Vagina (tissue), 2 donors: ENCODE results near the gene SAMD4A. TPM values are rescaled to one million over a fixed set of nuclear protein-coding genes. Genes with fewer than 3 reads are reported as not detected.
A peak's percentile ranks its signal among the peaks of the same experiment; 100 is the strongest.

Experiments
- DNase-seq, 2 donors: peaks; one replicate each; pipeline ENCODE4 v3.0.0-alpha.2; 2017; ENCODE audit errors: extremely low spot score in 2 of 2
- H3K27ac ChIP-seq: fragments of 200-600 bp; sonication (generic); one replicate; pipeline ENCODE4 v1.5.1; 2019
- H3K27me3 ChIP-seq: fragments of 200-600 bp; sonication (generic); one replicate; pipeline ENCODE4 v1.5.1; 2019
- H3K36me3 ChIP-seq, 2 donors: fragments of 200-600 bp; sonication (generic); one replicate each; pipeline ENCODE4 v1.5.1; 2017 to 2019
- H3K4me1 ChIP-seq: fragments of 200-600 bp; sonication (generic); one replicate; pipeline ENCODE4 v1.5.1; 2019
- H3K4me3 ChIP-seq, 2 donors: fragments of 200-600 bp; sonication (generic); 1 replicate in 1 of 2; 2 replicates in 1 of 2; pipeline ENCODE4 v1.5.1; 2016 to 2019
- H3K9me3 ChIP-seq: fragments of 200-600 bp; sonication (generic); one replicate; pipeline ENCODE4 v1.5.1; 2019
- CTCF ChIP-seq, 3 experiments: fragments of 450-650 bp in 2 of 3; fragments of 200-600 bp in 1 of 3; sonication (generic) in 1 of 3; IDR thresholded peaks; one replicate each; pipeline ENCODE4 v1.5.1; 2017 to 2019; ENCODE audit warnings: antibody characterized with exemption in 3 of 3, mild to moderate bottlenecking in 2 of 3, moderate library complexity in 2 of 3
- POLR2A ChIP-seq, 2 donors: fragments of 450-650 bp; IDR thresholded peaks; one replicate each; pipeline ENCODE4 v1.6.1; 2017; ENCODE audit warnings: antibody characterized with exemption in 2 of 2, mild to moderate bottlenecking in 2 of 2, moderate library complexity in 2 of 2
- POLR2AphosphoS5 ChIP-seq, 2 donors: sonication (generic); formaldehyde crosslinking; IDR thresholded peaks; one replicate each; pipeline ENCODE4 v1.9.0; 2017; ENCODE audit warnings: antibody characterized with exemption in 2 of 2, mild to moderate bottlenecking in 2 of 2, low read depth in 1 of 2; ENCODE audit not compliant: insufficient read depth in 1 of 2
- intact Hi-C: fragments of 100-400 bp; cut with DNase I; formaldehyde crosslinking; loops from one replicate; pipeline ENCODE4 v1.15.1; 2023
- total RNA-seq: library from RNA; depleted of rRNA; stranded (reverse); fragments of >200 nt; gene quantifications from one replicate; pipeline ENCODE4 v1.2.3, GENCODE V29; 2016

The SAMD4A gene
- total RNA-seq, 1 donor from 2014 or later: 43.0 TPM

GRCh38 chr14:54627540-54628363 lies 60.8 kb downstream of the SAMD4A start:
- H3K4me1 ChIP-seq: peaks cover 45% of the 10 kb centered on the region
- DNase-seq: no peak

GRCh38 chr14:54629183-54629582 lies 62.3 kb downstream of the SAMD4A start:
- Histone ChIP-seq H3K27ac (peak overlapping the region; percentile 45), H3K36me3 (no peaks in the 10 kb centered on the region), H3K4me1 (peaks cover 45% of the 10 kb centered on the region), H3K9me3 (no peaks in the 10 kb centered on the region), H3K27me3 (no peaks in the 10 kb centered on the region), H3K4me3 (no peak overlapping the region)
- TF ChIP-seq POLR2AphosphoS5 (IDR thresholded peaks at IDR 0.05; ENCODE audit: insufficient read depth in 1 of 2, low read depth in 1 of 2): no peak
- TF ChIP-seq POLR2A (IDR thresholded peaks at IDR 0.05): no peak
- TF ChIP-seq CTCF (IDR thresholded peaks at IDR 0.05): no peak
- no peak for DNase-seq
- intact Hi-C loops: no loop called here

More at GRCh38 chr14:54627540-54628363, 60.8 kb downstream of the SAMD4A start:
- TF ChIP-seq POLR2A (IDR thresholded peaks at IDR 0.05) (no peak), POLR2AphosphoS5 (IDR thresholded peaks at IDR 0.05; ENCODE audit: insufficient read depth in 1 of 2, low read depth in 1 of 2) (peak in 1 of 2 donors; percentile 72), CTCF (IDR thresholded peaks at IDR 0.05) (no peak)
- H3K27ac ChIP-seq: peak overlapping the region; percentile 45
- H3K27me3 ChIP-seq: no peaks in the 10 kb centered on the region
- peak overlapping the region in 1 of 2 donors; percentile 22 for H3K4me3 ChIP-seq
- H3K9me3 ChIP-seq: no peaks in the 10 kb centered on the region
- intact Hi-C loops: no loop called here
- H3K36me3 ChIP-seq: no peaks in the 10 kb centered on the region

- no peaks in the 10 kb centered on the region for H3K9me3 ChIP-seq
- H3K27ac ChIP-seq: no peak overlapping the region
- DNase-seq: no peak
- H3K27me3 ChIP-seq: no peaks in the 10 kb centered on the region
- no peaks in the 10 kb centered on the region for H3K36me3 ChIP-seq
- intact Hi-C loops: no loop called here
- TF ChIP-seq POLR2A (IDR thresholded peaks at IDR 0.05): no peak
- TF ChIP-seq POLR2AphosphoS5 (IDR thresholded peaks at IDR 0.05; ENCODE audit: insufficient read depth in 1 of 2, low read depth in 1 of 2): no peak
- TF ChIP-seq CTCF (IDR thresholded peaks at IDR 0.05): no peak
- H3K4me1 ChIP-seq: peaks cover 44% of the 10 kb centered on the region
- no peak overlapping the region for H3K4me3 ChIP-seq
Observed at GRCh38 chr14:54629635-54630360, 62.9 kb downstream of the SAMD4A start.

GRCh38 chr14:54631016-54631415 lies 64.1 kb downstream of the SAMD4A start:
- Histone ChIP-seq H3K4me3 (no peak overlapping the region), H3K9me3 (no peaks in the 10 kb centered on the region), H3K27ac (no peak overlapping the region), H3K36me3 (no peaks in the 10 kb centered on the region), H3K4me1 (peaks cover 33% of the 10 kb centered on the region), H3K27me3 (no peaks in the 10 kb centered on the region)
- no peak for DNase-seq
- intact Hi-C loops: no loop called here
- TF ChIP-seq POLR2AphosphoS5 (IDR thresholded peaks at IDR 0.05; ENCODE audit: insufficient read depth in 1 of 2, low read depth in 1 of 2): no peak
- TF ChIP-seq POLR2A (IDR thresholded peaks at IDR 0.05): no peak
- TF ChIP-seq CTCF (IDR thresholded peaks at IDR 0.05): no peak
